OCI-LY7 (cell line): Measurements from ENCODE around the gene BACH2. TPM values are rescaled to one million over a fixed set of nuclear protein-coding genes. Genes with fewer than 3 reads are reported as not detected.
A peak's percentile ranks its signal among the peaks of the same experiment; 100 is the strongest.

ENCODE experiments used
- BruUV-seq: library from RNA; stranded (reverse); fragments of 400-500 nt; replicated peaks from 2 replicates; lab custom pipeline; 2021; lab: Mats Ljungman, UMichigan
- CTCF ChIA-PET: fragments of 300-600 bp; sonication (Branson Sonifier 250); formaldehyde crosslinking; loops from one replicate; lab custom pipeline; 2022; ENCODE audit warnings: antibody characterized with exemption; ENCODE audit not compliant: unreplicated experiment; lab: Charles Lee
- POLR2A ChIA-PET: fragments of 300-600 bp; sonication (Branson Sonifier 250); formaldehyde crosslinking; loops from one replicate; lab custom pipeline; 2022; ENCODE audit warnings: antibody characterized with exemption; lab: Charles Lee
- DNase-seq: peaks from one replicate; pipeline ENCODE4 v3.0.0-alpha.2; 2015; ENCODE audit warnings: low spot score
- H2AFZ ChIP-seq: fragments of 200-600 bp; sonication (generic), shearing (Covaris generic); 2 replicates; pipeline ENCODE4 v1.6.1; 2014; ENCODE audit warnings: mild to moderate bottlenecking, antibody characterized with exemption, low read length, moderate library complexity
- H3K27ac ChIP-seq: fragments of 200-600 bp; sonication (generic); 2 replicates; pipeline ENCODE4 v1.5.1; 2014; ENCODE audit warnings: mixed run types, low read depth, mild to moderate bottlenecking, moderate library complexity, low read length, inconsistent platforms; ENCODE audit not compliant: poor library complexity, severe bottlenecking
- H3K36me3 ChIP-seq: fragments of 200-600 bp; sonication (generic); 2 replicates; pipeline ENCODE4 v1.6.1; 2014; ENCODE audit warnings: mild to moderate bottlenecking, antibody characterized with exemption, low read length, moderate library complexity, mixed read lengths; ENCODE audit not compliant: insufficient read depth
- H3K4me1 ChIP-seq: fragments of 200-600 bp; sonication (generic); 2 replicates; pipeline ENCODE4 v1.5.1; 2014; ENCODE audit warnings: mild to moderate bottlenecking, low read length; ENCODE audit not compliant: insufficient read depth, poor library complexity, severe bottlenecking
- H3K4me2 ChIP-seq: fragments of 200-600 bp; sonication (generic); 2 replicates; pipeline ENCODE4 v1.6.1; 2014; ENCODE audit warnings: mild to moderate bottlenecking, low read length
- H3K4me3 ChIP-seq: fragments of 200-600 bp; sonication (generic); 2 replicates; pipeline ENCODE4 v1.5.1; 2014; ENCODE audit warnings: mild to moderate bottlenecking, low read depth, low read length; ENCODE audit not compliant: poor library complexity, severe bottlenecking
- H3K79me2 ChIP-seq: fragments of 200-600 bp; sonication (generic); 2 replicates; pipeline ENCODE4 v1.6.1; 2016; ENCODE audit warnings: low read depth, mild to moderate bottlenecking, low read length, moderate library complexity, mixed read lengths; ENCODE audit not compliant: insufficient read depth
- H3K9me2 ChIP-seq: fragments of 200-600 bp; sonication (generic); 2 replicates; pipeline ENCODE4 v1.6.1; 2016; ENCODE audit warnings: mild to moderate bottlenecking, low read length, mixed read lengths; ENCODE audit not compliant: insufficient read depth
- H3K9me3 ChIP-seq: fragments of 200-600 bp; sonication (generic); 2 replicates; pipeline ENCODE4 v1.6.1; 2014; ENCODE audit warnings: mild to moderate bottlenecking, mixed run types, low read length, mixed read lengths
- H4K20me1 ChIP-seq: fragments of 200-600 bp; sonication (generic); 2 replicates; pipeline ENCODE4 v1.6.1; 2014; ENCODE audit warnings: mild to moderate bottlenecking, antibody characterized with exemption, low read length, moderate library complexity, mixed read lengths; ENCODE audit not compliant: insufficient read depth
- CTCF ChIP-seq: fragments of 200-600 bp; sonication (generic); conservative IDR thresholded peaks from 2 replicates; pipeline ENCODE4 v1.5.1; 2014; ENCODE audit warnings: mild to moderate bottlenecking, antibody characterized with exemption, low read length, moderate library complexity, mixed read lengths
- EZH2phosphoT487 ChIP-seq: fragments of 200-600 bp; sonication (generic); IDR thresholded peaks from 2 replicates; pipeline ENCODE4 v1.6.1; 2018; ENCODE audit warnings: low read depth, borderline replicate concordance, mild to moderate bottlenecking, mixed run types, antibody characterized with exemption, low read length, moderate library complexity, mixed read lengths
- intact Hi-C: fragments of 100-400 bp; cut with micrococcal nuclease; formaldehyde crosslinking; loops from one replicate; pipeline ENCODE4 v1.10.0; 2022; ENCODE audit not compliant: unreplicated experiment
- total RNA-seq, 2 experiments: library from RNA; depleted of rRNA in 1 of 2; stranded (reverse); fragments of >200 nt in 1 of 2; shearing (Covaris generic) in 1 of 2; gene quantifications; 2 replicates each; pipeline ENCODE4 v1.2.3, GENCODE V29; 2014 to 2022

The BACH2 gene
- total RNA-seq, 2 experiments from 2014 or later, result 92.0 to 163 TPM

- Histone ChIP-seq H4K20me1 (peaks cover 18% of the 10 kb centered on the region; the same call in 1 of the 2 replicates), H3K4me1 (peaks cover 72% of the 10 kb centered on the region), H3K36me3 (peaks cover 97% of the 10 kb centered on the region), H3K9me3 (peaks cover 17% of the 10 kb centered on the region; the same call in 1 of the 2 replicates), H3K79me2 (peaks cover 100% of the 10 kb centered on the region), H2AFZ (no peak overlapping the region), H3K4me3 (peak overlapping the region; percentile 6), H3K27ac (peak overlapping the region; percentile 1), H3K4me2 (peak overlapping the region; percentile 46), H3K9me2 (no peaks in the 10 kb centered on the region)
- intact Hi-C loops, result loop anchor here (2.0 kb wide), 1 partner anchor 19 kb away; no protein-coding TSS in a partner anchor
- BruUV-seq, result no TSS peak
- DNase-seq, result no peak
- ChIA-PET CTCF (no interaction called here), POLR2A (interaction anchor here (0.5 to 1.9 kb wide), 5 partner anchors 16 to 204 kb away, joined by 3 to 6 read pairs (median 3); no protein-coding TSS in a partner anchor)
- TF ChIP-seq CTCF, result no peak
- TF ChIP-seq EZH2phosphoT487, result no peak
Measured at GRCh38 chr6:90269334-90269733, 27.3 kb downstream of the BACH2 start.

GRCh38 chr6:90268178-90268577 lies 28.5 kb downstream of the BACH2 start:
- POLR2A ChIA-PET, result interaction anchor here (0.7 to 1.9 kb wide), 5 partner anchors 17 to 209 kb away, joined by 3 to 6 read pairs (median 3); no protein-coding TSS in a partner anchor
- intact Hi-C loops, result loop anchor here (2.0 kb wide), 1 partner anchor 17 kb away; no protein-coding TSS in a partner anchor
- H4K20me1 ChIP-seq, result peaks cover 18% of the 10 kb centered on the region; the same call in 1 of the 2 replicates
- H3K36me3 ChIP-seq, result peaks cover 98% of the 10 kb centered on the region
- CTCF ChIA-PET, result no interaction called here
- no peak overlapping the region for H3K27ac ChIP-seq
- DNase-seq, result no peak
- BruUV-seq, result no TSS peak
- no peak overlapping the region for H2AFZ ChIP-seq
- H3K79me2 ChIP-seq, result peaks cover 100% of the 10 kb centered on the region
- no peak overlapping the region for H3K4me3 ChIP-seq
- peaks cover 60% of the 10 kb centered on the region for H3K4me1 ChIP-seq
- peaks cover 17% of the 10 kb centered on the region; the same call in 1 of the 2 replicates for H3K9me3 ChIP-seq
- peak overlapping the region; percentile 34 for H3K4me2 ChIP-seq
- TF ChIP-seq EZH2phosphoT487 (no peak), CTCF (no peak)
- H3K9me2 ChIP-seq, result no peaks in the 10 kb centered on the region
